Left ventricle myocardium inferior (tissue), 1 donor: ENCODE results near the gene OAT. TPM values are rescaled to one million over a fixed set of nuclear protein-coding genes. Genes with fewer than 3 reads are reported as not detected.

Experiments
- DNase-seq: peaks from one replicate; pipeline ENCODE4 v3.0.0-alpha.2; 2020
- H3K27ac ChIP-seq: fragments of 200-600 bp; replicated peaks from 2 replicates; pipeline ENCODE4 v1.8.0; 2021
- H3K27me3 ChIP-seq: fragments of 200-600 bp; 2 replicates; pipeline ENCODE4 v1.8.0; 2021; ENCODE audit warnings: low read depth
- H3K36me3 ChIP-seq: fragments of 200-600 bp; 2 replicates; pipeline ENCODE4 v1.8.0; 2021
- H3K4me1 ChIP-seq: fragments of 200-600 bp; 2 replicates; pipeline ENCODE4 v1.8.0; 2021
- H3K4me3 ChIP-seq: fragments of 200-600 bp; 2 replicates; pipeline ENCODE4 v1.8.0; 2021; ENCODE audit warnings: mild to moderate bottlenecking, moderate library complexity
- H3K9me3 ChIP-seq: fragments of 200-600 bp; replicated peaks from 2 replicates; pipeline ENCODE4 v1.8.0; 2021
- intact Hi-C: fragments of 100-400 bp; cut with micrococcal nuclease; formaldehyde crosslinking; loops from one replicate; pipeline ENCODE4 v1.11.0; 2022
- total RNA-seq: library from RNA; stranded (reverse); fragmentation: NEBNext Ultra II Directional; extraction: Animal tissue kit (Norgen Biotek cat#: 25700); gene quantifications from one replicate; pipeline ENCODE4 v1.2.1, GENCODE V29; 2021
- TF ChIP-seq, protein P1 (sequence below): fragments of 200-600 bp; IDR thresholded peaks from 2 replicates; pipeline ENCODE4 v1.8.0; 2021; ENCODE audit warnings: antibody characterized with exemption, mild to moderate bottlenecking, borderline replicate concordance
- donor health status: DM: no; HTN: yes; CAD: no; lungs with severe emphysema.

Gene OAT
- total RNA-seq, 1 donor from 2014 or later, result 24.3 TPM

DNA sequence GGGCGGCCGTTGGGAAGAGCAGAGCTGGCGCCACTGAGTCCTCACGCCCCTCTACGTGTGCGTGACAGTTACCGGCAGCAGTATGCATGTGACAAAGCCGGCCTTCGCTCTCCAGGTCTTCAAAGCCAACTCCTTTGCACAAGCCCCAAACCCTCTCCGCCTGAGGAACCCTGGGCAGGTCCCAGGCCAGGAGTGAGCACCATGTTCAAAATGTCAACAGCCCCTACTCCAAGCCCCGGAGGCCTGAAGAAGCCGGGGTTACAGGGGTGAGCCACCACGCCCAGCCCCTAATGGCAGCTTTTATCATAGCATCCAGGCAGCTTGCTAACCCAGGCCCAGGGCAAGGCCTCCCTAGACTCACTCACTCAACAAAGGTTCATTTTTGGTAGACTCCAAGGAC lies 70.8 kb downstream of the OAT start:
- intact Hi-C loops, result no loop called here
- H3K4me3 ChIP-seq, result no peak overlapping the region
- peaks cover 4% of the 10 kb centered on the region for H3K27me3 ChIP-seq
- no peak overlapping the region for H3K27ac ChIP-seq
- no peaks in the 10 kb centered on the region for H3K4me1 ChIP-seq
- DNase-seq, result no peak
- no peaks in the 10 kb centered on the region for H3K36me3 ChIP-seq
- H3K9me3 ChIP-seq, result no peaks in the 10 kb centered on the region
- TF ChIP-seq, protein P1, sequence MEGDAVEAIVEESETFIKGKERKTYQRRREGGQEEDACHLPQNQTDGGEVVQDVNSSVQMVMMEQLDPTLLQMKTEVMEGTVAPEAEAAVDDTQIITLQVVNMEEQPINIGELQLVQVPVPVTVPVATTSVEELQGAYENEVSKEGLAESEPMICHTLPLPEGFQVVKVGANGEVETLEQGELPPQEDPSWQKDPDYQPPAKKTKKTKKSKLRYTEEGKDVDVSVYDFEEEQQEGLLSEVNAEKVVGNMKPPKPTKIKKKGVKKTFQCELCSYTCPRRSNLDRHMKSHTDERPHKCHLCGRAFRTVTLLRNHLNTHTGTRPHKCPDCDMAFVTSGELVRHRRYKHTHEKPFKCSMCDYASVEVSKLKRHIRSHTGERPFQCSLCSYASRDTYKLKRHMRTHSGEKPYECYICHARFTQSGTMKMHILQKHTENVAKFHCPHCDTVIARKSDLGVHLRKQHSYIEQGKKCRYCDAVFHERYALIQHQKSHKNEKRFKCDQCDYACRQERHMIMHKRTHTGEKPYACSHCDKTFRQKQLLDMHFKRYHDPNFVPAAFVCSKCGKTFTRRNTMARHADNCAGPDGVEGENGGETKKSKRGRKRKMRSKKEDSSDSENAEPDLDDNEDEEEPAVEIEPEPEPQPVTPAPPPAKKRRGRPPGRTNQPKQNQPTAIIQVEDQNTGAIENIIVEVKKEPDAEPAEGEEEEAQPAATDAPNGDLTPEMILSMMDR, result no peak

Other genes with a start within 250 kb of the OAT start
- gene NKX1-2, start 31.1 kb upstream of the OAT start, total RNA-seq, result not detected
- 7.6 TPM for gene LHPP, start 42.9 kb upstream of the OAT start, total RNA-seq